ENCODE data around the gene PTPN6.

DNA sequence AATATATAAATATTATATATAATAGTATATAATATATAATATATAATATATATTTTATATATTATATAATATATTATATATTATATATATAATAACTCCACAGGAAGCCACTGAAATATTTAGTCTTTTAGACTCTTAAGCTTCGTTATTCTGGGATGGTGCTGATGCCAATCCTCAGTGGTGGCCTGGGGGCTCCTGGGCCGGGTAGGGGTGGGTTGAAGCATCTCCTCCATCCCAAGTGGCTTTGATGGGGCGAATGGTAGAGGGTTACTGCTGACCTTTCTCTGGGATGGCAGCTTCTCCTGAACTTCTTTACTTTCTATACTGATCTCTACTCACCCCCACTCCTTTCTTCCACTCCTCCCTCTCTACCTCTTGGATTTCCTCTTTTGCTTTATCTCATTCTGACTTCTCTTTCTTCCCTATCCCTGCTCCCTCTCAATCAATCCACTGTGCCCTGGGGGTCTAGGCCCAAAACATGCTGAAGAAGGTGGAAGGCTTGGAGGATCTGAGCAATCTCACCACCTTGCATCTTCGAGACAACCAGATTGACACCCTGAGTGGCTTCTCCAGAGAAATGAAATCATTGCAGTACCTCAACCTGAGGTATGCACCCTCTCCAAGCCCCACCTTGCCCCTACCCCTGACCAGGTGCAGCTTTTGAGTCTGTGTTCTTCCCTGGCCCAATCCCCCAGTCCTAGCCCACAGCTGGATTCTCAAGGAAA lies 41.6 kb upstream of the PTPN6 start:
- TF ChIP-seq CTCF (IDR thresholded peaks at IDR 0.05; ENCODE audit: low read depth, low read length, poor library complexity, severe bottlenecking) (no peak), EZH2phosphoT487 (IDR thresholded peaks at IDR 0.05; ENCODE audit: borderline replicate concordance, low read length) (no peak)

All from DOHH2 (cell line).